Lower leg skin (tissue), 3 donors: Measurements from ENCODE around the gene VWA8.

Source experiments
- POLR2A ChIP-seq, 2 donors: fragments of 450-650 bp; IDR thresholded peaks; one replicate each; pipeline ENCODE4 v1.6.1; 2016 to 2017; ENCODE audit warnings: antibody characterized with exemption in 2 of 2, mild to moderate bottlenecking in 1 of 2, moderate library complexity in 1 of 2
- TF ChIP-seq, protein P1 (sequence below), 3 donors: fragments of 450-650 bp; IDR thresholded peaks; one replicate each; pipeline ENCODE4 v1.5.1; 2016; ENCODE audit warnings: antibody characterized with exemption in 3 of 3, mild to moderate bottlenecking in 3 of 3, moderate library complexity in 2 of 3

DNA sequence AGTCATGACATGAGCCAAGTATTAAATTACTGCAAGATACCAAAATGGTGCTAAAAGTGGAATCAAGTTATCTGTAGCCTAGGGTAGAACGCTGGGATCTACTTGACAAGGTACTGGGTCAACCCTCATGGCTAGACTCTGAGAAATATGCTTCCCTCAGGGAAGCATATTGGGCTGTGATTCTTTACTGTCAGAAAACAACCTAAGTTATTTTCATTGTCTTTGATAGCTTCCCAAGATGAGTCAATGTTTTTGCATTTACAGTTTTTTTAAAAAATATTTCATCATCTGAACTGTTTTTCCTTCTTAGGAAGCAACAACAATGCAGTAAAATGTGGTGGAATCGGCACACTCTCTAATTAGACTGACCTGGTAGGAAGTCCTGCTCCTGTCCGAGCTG, 285.6 kb downstream of the VWA8 start:
- no peak for TF ChIP-seq POLR2A (IDR thresholded peaks at IDR 0.05)
- TF ChIP-seq, protein P1, sequence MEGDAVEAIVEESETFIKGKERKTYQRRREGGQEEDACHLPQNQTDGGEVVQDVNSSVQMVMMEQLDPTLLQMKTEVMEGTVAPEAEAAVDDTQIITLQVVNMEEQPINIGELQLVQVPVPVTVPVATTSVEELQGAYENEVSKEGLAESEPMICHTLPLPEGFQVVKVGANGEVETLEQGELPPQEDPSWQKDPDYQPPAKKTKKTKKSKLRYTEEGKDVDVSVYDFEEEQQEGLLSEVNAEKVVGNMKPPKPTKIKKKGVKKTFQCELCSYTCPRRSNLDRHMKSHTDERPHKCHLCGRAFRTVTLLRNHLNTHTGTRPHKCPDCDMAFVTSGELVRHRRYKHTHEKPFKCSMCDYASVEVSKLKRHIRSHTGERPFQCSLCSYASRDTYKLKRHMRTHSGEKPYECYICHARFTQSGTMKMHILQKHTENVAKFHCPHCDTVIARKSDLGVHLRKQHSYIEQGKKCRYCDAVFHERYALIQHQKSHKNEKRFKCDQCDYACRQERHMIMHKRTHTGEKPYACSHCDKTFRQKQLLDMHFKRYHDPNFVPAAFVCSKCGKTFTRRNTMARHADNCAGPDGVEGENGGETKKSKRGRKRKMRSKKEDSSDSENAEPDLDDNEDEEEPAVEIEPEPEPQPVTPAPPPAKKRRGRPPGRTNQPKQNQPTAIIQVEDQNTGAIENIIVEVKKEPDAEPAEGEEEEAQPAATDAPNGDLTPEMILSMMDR (IDR thresholded peaks at IDR 0.05) = no peak
